Measurements from ENCODE around the gene TANGO6.

Gene TANGO6

GRCh38 chr16:68948230-68948910 lies 105.0 kb downstream of the TANGO6 start:
- DNase-seq (ENCODE audit: low read depth): peak; percentile 55
- H3K4me3 ChIP-seq (ENCODE audit: control insufficient read depth, low read depth, low read length): no peak overlapping the region
- TF ChIP-seq, protein P1, sequence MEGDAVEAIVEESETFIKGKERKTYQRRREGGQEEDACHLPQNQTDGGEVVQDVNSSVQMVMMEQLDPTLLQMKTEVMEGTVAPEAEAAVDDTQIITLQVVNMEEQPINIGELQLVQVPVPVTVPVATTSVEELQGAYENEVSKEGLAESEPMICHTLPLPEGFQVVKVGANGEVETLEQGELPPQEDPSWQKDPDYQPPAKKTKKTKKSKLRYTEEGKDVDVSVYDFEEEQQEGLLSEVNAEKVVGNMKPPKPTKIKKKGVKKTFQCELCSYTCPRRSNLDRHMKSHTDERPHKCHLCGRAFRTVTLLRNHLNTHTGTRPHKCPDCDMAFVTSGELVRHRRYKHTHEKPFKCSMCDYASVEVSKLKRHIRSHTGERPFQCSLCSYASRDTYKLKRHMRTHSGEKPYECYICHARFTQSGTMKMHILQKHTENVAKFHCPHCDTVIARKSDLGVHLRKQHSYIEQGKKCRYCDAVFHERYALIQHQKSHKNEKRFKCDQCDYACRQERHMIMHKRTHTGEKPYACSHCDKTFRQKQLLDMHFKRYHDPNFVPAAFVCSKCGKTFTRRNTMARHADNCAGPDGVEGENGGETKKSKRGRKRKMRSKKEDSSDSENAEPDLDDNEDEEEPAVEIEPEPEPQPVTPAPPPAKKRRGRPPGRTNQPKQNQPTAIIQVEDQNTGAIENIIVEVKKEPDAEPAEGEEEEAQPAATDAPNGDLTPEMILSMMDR (conservative IDR thresholded peaks at IDR 0.05; ENCODE audit: control insufficient read depth, insufficient read depth, low read depth, low read length): no peak

DNA sequence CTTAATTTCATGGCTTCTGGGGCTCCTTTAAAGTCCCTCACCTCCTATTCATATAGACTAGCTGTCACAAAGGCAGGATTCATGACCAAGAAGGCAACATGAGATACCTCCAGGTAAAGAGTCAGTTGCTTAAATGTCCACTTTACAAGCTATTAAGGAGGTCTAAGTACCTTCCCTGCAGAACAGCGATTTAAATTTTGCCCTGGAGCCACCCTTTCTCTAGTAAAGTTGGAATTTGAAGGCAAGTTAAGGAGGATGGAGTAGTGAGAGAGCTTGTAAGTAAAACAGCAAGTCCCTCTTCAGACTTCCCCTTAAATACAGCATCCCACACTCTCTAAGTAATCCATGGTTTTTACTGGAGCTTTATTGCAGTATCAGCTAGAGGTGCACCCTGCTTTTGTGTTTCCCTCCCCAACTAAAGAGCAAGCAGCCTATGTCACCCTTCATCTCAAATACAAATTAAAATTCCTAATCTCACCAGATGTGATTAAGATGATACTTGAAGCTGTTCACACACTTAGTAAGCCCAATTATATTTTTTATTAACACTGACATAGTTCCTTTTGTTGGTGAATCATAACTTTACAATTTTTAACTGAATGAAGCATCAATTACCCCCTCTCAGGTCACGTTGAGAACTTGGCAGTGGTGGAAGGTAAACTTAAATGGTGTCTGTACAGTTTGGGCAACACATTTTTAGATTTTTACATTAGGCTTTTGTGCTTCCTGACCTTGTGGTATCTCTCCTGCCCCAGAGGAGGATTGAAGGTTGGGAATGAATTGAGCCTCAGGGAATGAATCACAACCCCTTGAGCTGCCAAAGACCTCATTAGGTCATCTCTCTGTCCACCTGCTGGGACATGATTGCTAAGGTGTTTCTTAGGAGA lies 108.9 kb downstream of the TANGO6 start:
- no peak overlapping the region for H3K4me3 ChIP-seq (ENCODE audit: control insufficient read depth, low read depth, low read length)
- TF ChIP-seq, protein P1 (conservative IDR thresholded peaks at IDR 0.05; ENCODE audit: control insufficient read depth, insufficient read depth, low read depth, low read length): no peak
- peak; percentile 27 for DNase-seq (ENCODE audit: low read depth)

GRCh38 chr16:68954911-68955635 lies 111.7 kb downstream of the TANGO6 start:
- H3K4me3 ChIP-seq (ENCODE audit: control insufficient read depth, low read depth, low read length): no peak overlapping the region
- TF ChIP-seq, protein P1 (conservative IDR thresholded peaks at IDR 0.05; ENCODE audit: control insufficient read depth, insufficient read depth, low read depth, low read length): no peak
- no peak for DNase-seq (ENCODE audit: low read depth)

DNA sequence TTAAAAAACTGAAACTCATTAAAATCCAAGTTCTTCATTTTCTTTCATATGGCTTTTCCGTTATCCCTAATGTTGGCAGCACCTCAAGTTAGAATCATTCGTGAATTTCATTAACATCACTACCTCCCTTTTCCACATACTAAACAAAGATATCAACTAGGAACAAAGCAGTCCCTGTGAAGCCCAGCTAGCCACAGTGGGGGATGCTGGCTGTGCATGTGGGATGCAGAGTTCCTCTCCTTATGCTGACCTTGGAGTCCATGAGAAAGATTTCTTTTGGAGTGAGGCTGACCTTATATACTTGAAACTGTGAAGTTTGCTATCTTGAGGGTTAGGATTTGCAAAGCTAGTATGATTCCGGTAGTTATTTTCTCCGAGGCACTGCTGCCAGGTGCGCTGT lies 117.6 kb downstream of the TANGO6 start:
- no peak overlapping the region for H3K4me3 ChIP-seq (ENCODE audit: control insufficient read depth, low read depth, low read length)
- no peak for DNase-seq (ENCODE audit: low read depth)
- TF ChIP-seq, protein P1 (conservative IDR thresholded peaks at IDR 0.05; ENCODE audit: control insufficient read depth, insufficient read depth, low read depth, low read length): no peak

GRCh38 chr16:68961778-68962402 lies 118.6 kb downstream of the TANGO6 start:
- TF ChIP-seq, protein P1 (conservative IDR thresholded peaks at IDR 0.05; ENCODE audit: control insufficient read depth, insufficient read depth, low read depth, low read length): no peak
- H3K4me3 ChIP-seq (ENCODE audit: control insufficient read depth, low read depth, low read length): no peak overlapping the region
- no peak for DNase-seq (ENCODE audit: low read depth)

- no peak for DNase-seq (ENCODE audit: low read depth)
- H3K4me3 ChIP-seq (ENCODE audit: control insufficient read depth, low read depth, low read length): no peak overlapping the region
Measured at GRCh38 chr16:68969338-68969737, 126.0 kb downstream of the TANGO6 start.

More at GRCh38 chr16:68969338-68969737, 126.0 kb downstream of the TANGO6 start:
- TF ChIP-seq, protein P1 (conservative IDR thresholded peaks at IDR 0.05; ENCODE audit: control insufficient read depth, insufficient read depth, low read depth, low read length): no peak
